IMR-90 (cell line): ENCODE data around the gene CCR6. TPM values are rescaled to one million over a fixed set of nuclear protein-coding genes. Genes with fewer than 3 reads are reported as not detected.

ENCODE experiments used
- ATAC-seq: fragments of 200-7000 bp; cut with Tn5 transposase; 2 replicates; pipeline ENCODE4 v1.9.1; 2020; ENCODE audit warnings: low read depth, mild to moderate bottlenecking, moderate library complexity
- BruUV-seq: library from RNA; stranded (reverse); fragments of 400-500 nt; replicated peaks from 2 replicates; lab custom pipeline; 2021; lab: Mats Ljungman, UMichigan
- CTCF ChIA-PET: fragments of 300-600 bp; formaldehyde crosslinking; extraction: SDS; loops from one replicate; lab custom pipeline; 2021; ENCODE audit warnings: antibody characterized with exemption; lab: Yijun Ruan, JAX
- POLR2A ChIA-PET: fragments of 300-600 bp; sonication (Branson Sonifier 250); formaldehyde crosslinking; loops from one replicate; lab custom pipeline; 2022; ENCODE audit warnings: antibody characterized with exemption; ENCODE audit not compliant: unreplicated experiment; lab: Charles Lee
- DNase-seq: peaks from one replicate; pipeline ENCODE4 v3.0.0; 2013
- H2AFZ ChIP-seq: replicated peaks from 2 replicates; pipeline ENCODE3; 2013; ENCODE audit warnings: low read length, mild to moderate bottlenecking; ENCODE audit not compliant: poor library complexity
- H2AK5ac ChIP-seq: 2 replicates; pipeline ENCODE4 v1.6.1; 2013; ENCODE audit warnings: low read depth, low read length, inconsistent platforms
- H2AK9ac ChIP-seq: replicated peaks from 2 replicates; pipeline ENCODE3; 2013; ENCODE audit warnings: mild to moderate bottlenecking, low read depth, low read length, moderate library complexity; ENCODE audit not compliant: poor library complexity
- H2BK120ac ChIP-seq: 2 replicates; pipeline ENCODE4 v1.6.1; 2013; ENCODE audit warnings: low read depth, low read length, inconsistent platforms
- H2BK15ac ChIP-seq: 3 replicates; pipeline ENCODE4 v1.6.1; 2013; ENCODE audit warnings: low read depth, low read length, inconsistent platforms
- H2BK20ac ChIP-seq: 2 replicates; pipeline ENCODE4 v1.6.1; 2013; ENCODE audit warnings: low read depth, mild to moderate bottlenecking, inconsistent platforms, low read length, moderate library complexity
- H2BK5ac ChIP-seq: 2 replicates; pipeline ENCODE4 v1.6.1; 2013; ENCODE audit warnings: mild to moderate bottlenecking, low read depth, low read length, inconsistent platforms; ENCODE audit not compliant: poor library complexity, severe bottlenecking
- H3K14ac ChIP-seq: replicated peaks from 2 replicates; pipeline ENCODE4 v1.6.1; 2013; ENCODE audit warnings: low read depth, low read length, inconsistent platforms
- H3K18ac ChIP-seq: 2 replicates; pipeline ENCODE4 v1.6.1; 2013; ENCODE audit warnings: low read depth, low read length, control low read depth
- H3K23ac ChIP-seq: 2 replicates; pipeline ENCODE4 v1.6.1; 2013; ENCODE audit warnings: low read depth, low read length, inconsistent platforms
- H3K27ac ChIP-seq: 2 replicates; pipeline ENCODE4 v1.5.1; 2013; ENCODE audit warnings: mild to moderate bottlenecking, control low read depth, low read length; ENCODE audit not compliant: insufficient read depth
- H3K27me3 ChIP-seq: 2 replicates; pipeline ENCODE4 v1.6.1; 2013; ENCODE audit warnings: low read length; ENCODE audit not compliant: control insufficient read depth, insufficient read depth
- H3K36me3 ChIP-seq: 2 replicates; pipeline ENCODE4 v1.6.1; 2013; ENCODE audit warnings: low read length, mixed read lengths; ENCODE audit not compliant: control insufficient read depth, insufficient read depth
- H3K4ac ChIP-seq: 2 replicates; pipeline ENCODE4 v1.6.1; 2013; ENCODE audit warnings: low read depth, low read length, inconsistent platforms
- H3K4me1 ChIP-seq: 2 replicates; pipeline ENCODE4 v1.6.1; 2013; ENCODE audit warnings: low read length, mixed read lengths; ENCODE audit not compliant: control insufficient read depth, insufficient read depth
- H3K4me2 ChIP-seq: 2 replicates; pipeline ENCODE4 v1.6.1; 2013; ENCODE audit warnings: low read depth, mild to moderate bottlenecking, control low read depth, low read length, moderate library complexity
- H3K4me3 ChIP-seq: 2 replicates; pipeline ENCODE4 v1.5.1; 2013; ENCODE audit warnings: low read depth, mild to moderate bottlenecking, control low read depth, low read length, moderate library complexity; ENCODE audit not compliant: insufficient read depth
- H3K56ac ChIP-seq: 2 replicates; pipeline ENCODE4 v1.6.1; 2013; ENCODE audit warnings: low read length, inconsistent platforms; ENCODE audit not compliant: insufficient read depth; ENCODE audit errors: extremely low read depth
- H3K79me1 ChIP-seq, 2 experiments: 2 replicates each; pipeline ENCODE4 v1.6.1; 2013; ENCODE audit warnings: low read length in 2 of 2, inconsistent platforms in 1 of 2, low read depth in 1 of 2
- H3K9ac ChIP-seq: 2 replicates; pipeline ENCODE4 v1.6.1; 2013; ENCODE audit warnings: low read depth, low read length, control low read depth
- H3K9me1 ChIP-seq: 2 replicates; pipeline ENCODE4 v1.6.1; 2013; ENCODE audit warnings: low read length, inconsistent platforms; ENCODE audit not compliant: insufficient read depth
- H3K9me3 ChIP-seq: 2 replicates; pipeline ENCODE4 v1.6.1; 2013; ENCODE audit warnings: low read length; ENCODE audit not compliant: control insufficient read depth, insufficient read depth
- H4K20me1 ChIP-seq: 2 replicates; pipeline ENCODE4 v1.6.1; 2013; ENCODE audit warnings: low read length, inconsistent platforms; ENCODE audit not compliant: insufficient read depth
- H4K5ac ChIP-seq: 2 replicates; pipeline ENCODE4 v1.6.1; 2013; ENCODE audit warnings: mild to moderate bottlenecking, low read depth, low read length, control low read depth
- H4K8ac ChIP-seq, 2 experiments: 2 replicates each; pipeline ENCODE4 v1.6.1; 2013; ENCODE audit warnings: low read depth in 2 of 2, low read length in 2 of 2, control low read depth in 1 of 2, inconsistent platforms in 1 of 2
- H4K91ac ChIP-seq: 2 replicates; pipeline ENCODE4 v1.6.1; 2013; ENCODE audit warnings: low read depth, low read length, inconsistent platforms; ENCODE audit not compliant: insufficient read depth
- ELK1 ChIP-seq: fragments of 150-350 bp; IDR thresholded peaks from 2 replicates; pipeline ENCODE4 v1.6.1; 2016; ENCODE audit warnings: low read depth, mild to moderate bottlenecking, low read length, moderate library complexity, borderline replicate concordance
- FOS ChIP-seq: fragments of 150-350 bp; IDR thresholded peaks from 2 replicates; pipeline ENCODE4 v1.6.1; 2016; ENCODE audit warnings: low read depth, low read length
- WGBS, 2 experiments: methylation state at CpG; one replicate each; pipeline versions ENCODE4 v1.1.5 to v1.1.7; 2013; ENCODE audit warnings: missing lambda C conversion rate in 2 of 2; ENCODE audit not compliant: insufficient read length in 1 of 2; ENCODE audit errors: extremely low coverage in 2 of 2; 5-methylcytosine and 5-hydroxymethylcytosine counted together
- dilution Hi-C: fragments of 300-500 bp; cut with HindIII; formaldehyde crosslinking; loops from one replicate; pipeline ENCODE4 v1.14.3; 2018; ENCODE audit warnings: low sequenced_read_pairs; ENCODE audit not compliant: unreplicated experiment
- in situ Hi-C: fragments of 300-500 bp; cut with MboI; formaldehyde crosslinking; loops from 3 replicates; pipeline ENCODE4 v1.14.3; 2019; ENCODE audit warnings: low sequenced_read_pairs, inconsistent platforms, mixed read lengths
- intact Hi-C: fragments of 100-400 bp; cut with micrococcal nuclease; formaldehyde crosslinking; loops from 2 replicates; pipeline ENCODE4 v1.10.0; 2022
- polyA plus RNA-seq, 3 experiments: library from polyadenylated mRNA; depleted of rRNA; stranded (reverse); fragments of >200 nt; gene quantifications; 2 replicates each; pipeline ENCODE4 v1.2.3, GENCODE V29; 2012; ENCODE audit warnings: low replicate concordance in 1 of 3
- total RNA-seq: library from RNA; depleted of rRNA; stranded (reverse); fragments of >200 nt; gene quantifications from 2 replicates; pipeline ENCODE4 v1.2.3, GENCODE V29; 2012

The CCR6 gene
- total and polyA plus RNA-seq, 2 of the 4 experiments (the other 2 are of a cell fraction): not detected

- Histone ChIP-seq H3K79me1 (no peaks in the 10 kb centered on the region), H2AK5ac (no peak overlapping the region), H3K9me3 (peaks cover 18% of the 10 kb centered on the region), H4K8ac (no peak overlapping the region), H3K14ac (no peak overlapping the region), H3K18ac (no peak overlapping the region), H3K4me3 (no peak overlapping the region), H4K91ac (no peak overlapping the region), H3K23ac (no peak overlapping the region), H2BK20ac (no peak overlapping the region), H4K20me1 (no peaks in the 10 kb centered on the region), H2AK9ac (no peak overlapping the region), H3K4me2 (no peak overlapping the region), H3K27ac (no peak overlapping the region), H2BK120ac (no peak overlapping the region), H4K5ac (no peak overlapping the region), H3K56ac (no peak overlapping the region), H3K4me1 (no peaks in the 10 kb centered on the region), H3K27me3 (no peaks in the 10 kb centered on the region), H2BK5ac (no peak overlapping the region), H3K9me1 (no peaks in the 10 kb centered on the region), H2BK15ac (no peak overlapping the region), H2AFZ (no peak overlapping the region), H3K4ac (no peak overlapping the region), H3K36me3 (no peaks in the 10 kb centered on the region), H3K9ac (no peak overlapping the region)
- 94% methylated on average over 3 of the region's 10 CpGs; no CpG with 5 or more reads in 1 of the 2 experiments for WGBS, 2 experiments
- dilution Hi-C loops (no loop called here), intact Hi-C loops (no loop called here), in situ Hi-C loops (no loop called here)
- BruUV-seq: no TSS peak
- ChIA-PET CTCF (no interaction called here), POLR2A (no interaction called here)
- ATAC-seq (no peak), DNase-seq (no peak)
- no peak for TF ChIP-seq ELK1
- TF ChIP-seq FOS: no peak
Observed at GRCh38 chr6:167115054-167115453, 7.8 kb upstream of the CCR6 start.
